WTC11 (cell line): Measurements from ENCODE around the gene WAC. TPM values are rescaled to one million over a fixed set of nuclear protein-coding genes. Genes with fewer than 3 reads are reported as not detected.

Experiments used
- ATAC-seq: fragments of 200-7000 bp; cut with Tn5 transposase; 2 replicates; pipeline ENCODE4 v1.10.0; 2021; ENCODE audit warnings: mild to moderate bottlenecking, moderate library complexity
- CTCF ChIA-PET: fragments of 300-600 bp; sonication (Branson Sonifier 250); formaldehyde crosslinking; loops from one replicate; lab custom pipeline; 2021; ENCODE audit warnings: antibody characterized with exemption; lab: Charles Lee
- POLR2A ChIA-PET: fragments of 350-600 bp; sonication (Branson Sonifier 250); formaldehyde crosslinking; loops from one replicate; lab custom pipeline; 2021; ENCODE audit warnings: antibody characterized with exemption; lab: Charles Lee
- DNase-seq: peaks from one replicate; pipeline ENCODE4 v3.0.0; 2021; ENCODE audit warnings: low spot score
- H3K27ac Mint-ChIP-seq: 2 replicates; pipeline ENCODE4 v1.8.0; 2021; ENCODE audit warnings: mixed read lengths
- H3K27me3 Mint-ChIP-seq: 2 replicates; pipeline ENCODE4 v1.8.0; 2021; ENCODE audit warnings: low read depth, mild to moderate bottlenecking, moderate library complexity, mixed read lengths
- H3K36me3 Mint-ChIP-seq: 2 replicates; pipeline ENCODE4 v1.8.0; 2021; ENCODE audit warnings: mixed read lengths
- H3K4me1 Mint-ChIP-seq: 2 replicates; pipeline ENCODE4 v1.8.0; 2022; ENCODE audit warnings: mixed read lengths
- H3K4me3 Mint-ChIP-seq: 2 replicates; pipeline ENCODE4 v1.8.0; 2021; ENCODE audit warnings: mild to moderate bottlenecking, moderate library complexity, mixed read lengths
- H3K9me3 Mint-ChIP-seq: 2 replicates; pipeline ENCODE4 v1.8.0; 2021; ENCODE audit warnings: mixed read lengths
- CREM ChIP-seq: sonication (generic); formaldehyde crosslinking; IDR thresholded peaks from 2 replicates; pipeline ENCODE4 v1.8.1; 2022; ENCODE audit warnings: mild to moderate bottlenecking, missing genetic modification reagents, moderate library complexity
- FOXJ3 ChIP-seq: sonication (generic); formaldehyde crosslinking; IDR thresholded peaks from 2 replicates; pipeline ENCODE4 v1.9.0; 2021; ENCODE audit warnings: missing genetic modification reagents, mild to moderate bottlenecking, borderline replicate concordance
- HMGA2 ChIP-seq: fragments of 250-450 bp; sonication (Bioruptor Pico); IDR thresholded peaks from 2 replicates; pipeline ENCODE4 v1.4.0; 2021; ENCODE audit warnings: mild to moderate bottlenecking, moderate library complexity
- JAZF1 ChIP-seq: fragments of 250-450 bp; sonication (Bioruptor Pico); IDR thresholded peaks from 2 replicates; pipeline ENCODE4 v1.9.0; 2021; ENCODE audit warnings: moderate library complexity, mild to moderate bottlenecking, inconsistent platforms
- NR1H2 ChIP-seq: sonication (generic); formaldehyde crosslinking; IDR thresholded peaks from 2 replicates; pipeline ENCODE4 v1.9.0; 2021; ENCODE audit warnings: mild to moderate bottlenecking, moderate library complexity, missing genetic modification reagents
- TEAD1 ChIP-seq: sonication (generic); formaldehyde crosslinking; IDR thresholded peaks from 2 replicates; pipeline ENCODE4 v1.8.0; 2022; ENCODE audit warnings: mild to moderate bottlenecking, missing genetic modification reagents
- ZNF138 ChIP-seq: sonication (generic); formaldehyde crosslinking; conservative IDR thresholded peaks from 2 replicates; pipeline ENCODE4 v1.8.1; 2022; ENCODE audit warnings: mild to moderate bottlenecking, moderate library complexity, missing genetic modification reagents
- ZNF232 ChIP-seq: sonication (generic); formaldehyde crosslinking; IDR thresholded peaks from 2 replicates; pipeline ENCODE4 v1.8.0; 2022; ENCODE audit warnings: mild to moderate bottlenecking, missing genetic modification reagents
- ZNF396 ChIP-seq: fragments of 250-450 bp; sonication (Bioruptor Pico); IDR thresholded peaks from 2 replicates; pipeline ENCODE4 v1.8.0; 2021; ENCODE audit warnings: mild to moderate bottlenecking, moderate library complexity, borderline replicate concordance
- total RNA-seq: library from RNA; stranded (reverse); gene quantifications from 3 replicates; pipeline ENCODE4 v1.2.3, GENCODE V29; 2021
- TF ChIP-seq, protein P1 (sequence below): sonication (generic); formaldehyde crosslinking; IDR thresholded peaks from 2 replicates; pipeline ENCODE4 v1.8.1; 2023; ENCODE audit warnings: mild to moderate bottlenecking, missing genetic modification reagents
- TF ChIP-seq, protein P2 (sequence below): sonication (generic); formaldehyde crosslinking; IDR thresholded peaks from 2 replicates; pipeline ENCODE4 v1.8.1; 2022; ENCODE audit warnings: missing genetic modification reagents, borderline replicate concordance
- TF ChIP-seq, protein P3 (sequence below): sonication (generic); formaldehyde crosslinking; IDR thresholded peaks from 2 replicates; pipeline ENCODE4 v1.8.0; 2022; ENCODE audit warnings: mild to moderate bottlenecking, missing genetic modification reagents
- TF ChIP-seq, protein P4 (sequence below): fragments of 250-450 bp; sonication (Bioruptor Pico); conservative IDR thresholded peaks from 2 replicates; pipeline ENCODE4 v1.9.0; 2021; ENCODE audit warnings: mild to moderate bottlenecking
- TF ChIP-seq, protein P5 (sequence below): fragments of 250-450 bp; sonication (Bioruptor Pico); IDR thresholded peaks from 2 replicates; pipeline ENCODE4 v1.8.0; 2021; ENCODE audit warnings: mild to moderate bottlenecking

The WAC gene
- total RNA-seq, 1 experiment from 2014 or later: 108 TPM

DNA sequence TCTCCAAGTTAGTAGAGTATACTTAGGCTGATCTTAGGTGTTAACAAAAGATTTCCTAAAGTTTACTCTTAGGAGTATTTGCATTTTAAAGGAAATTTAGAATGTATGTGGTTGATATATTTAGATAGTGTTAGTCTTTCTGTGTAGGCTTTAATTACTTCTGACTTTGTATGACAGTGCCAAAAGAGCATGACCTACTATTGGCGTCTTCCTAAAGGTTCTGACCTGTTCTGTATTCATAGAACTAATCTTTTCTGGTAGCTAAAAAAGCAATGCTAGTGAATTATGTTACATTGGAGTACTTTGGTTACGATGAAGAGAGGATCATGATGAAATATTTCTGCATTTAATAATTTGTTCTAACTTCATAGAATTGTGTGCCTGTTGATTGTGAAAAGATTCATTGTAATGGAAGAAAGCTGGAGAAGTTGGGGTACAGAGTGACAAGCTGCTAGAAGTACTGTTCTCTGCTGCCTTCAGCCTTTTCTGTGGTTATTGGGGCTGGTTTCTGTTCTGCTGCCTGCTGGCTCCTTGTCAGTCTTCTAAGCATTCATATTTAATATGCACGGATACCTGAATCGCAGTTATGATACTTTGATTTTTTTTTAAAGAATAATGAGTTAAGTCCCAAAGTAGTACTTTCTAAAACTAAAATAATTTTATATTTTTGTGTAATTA lies 13.2 kb downstream of the WAC start:
- Mint-ChIP-seq H3K9me3 (no peaks in the 10 kb centered on the region), H3K27ac (0 out of 2 replicates have a peak overlapping the region, but pooled peaks have one; percentile 32), H3K4me3 (no peak overlapping the region), H3K4me1 (peaks cover 27% of the 10 kb centered on the region), H3K27me3 (no peaks in the 10 kb centered on the region), H3K36me3 (peaks cover 76% of the 10 kb centered on the region)
- no peak for DNase-seq
- no peak for ATAC-seq
- TF ChIP-seq, protein P1, sequence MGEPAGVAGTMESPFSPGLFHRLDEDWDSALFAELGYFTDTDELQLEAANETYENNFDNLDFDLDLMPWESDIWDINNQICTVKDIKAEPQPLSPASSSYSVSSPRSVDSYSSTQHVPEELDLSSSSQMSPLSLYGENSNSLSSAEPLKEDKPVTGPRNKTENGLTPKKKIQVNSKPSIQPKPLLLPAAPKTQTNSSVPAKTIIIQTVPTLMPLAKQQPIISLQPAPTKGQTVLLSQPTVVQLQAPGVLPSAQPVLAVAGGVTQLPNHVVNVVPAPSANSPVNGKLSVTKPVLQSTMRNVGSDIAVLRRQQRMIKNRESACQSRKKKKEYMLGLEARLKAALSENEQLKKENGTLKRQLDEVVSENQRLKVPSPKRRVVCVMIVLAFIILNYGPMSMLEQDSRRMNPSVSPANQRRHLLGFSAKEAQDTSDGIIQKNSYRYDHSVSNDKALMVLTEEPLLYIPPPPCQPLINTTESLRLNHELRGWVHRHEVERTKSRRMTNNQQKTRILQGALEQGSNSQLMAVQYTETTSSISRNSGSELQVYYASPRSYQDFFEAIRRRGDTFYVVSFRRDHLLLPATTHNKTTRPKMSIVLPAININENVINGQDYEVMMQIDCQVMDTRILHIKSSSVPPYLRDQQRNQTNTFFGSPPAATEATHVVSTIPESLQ (CRISPR knock-in tag): no peak
- TF ChIP-seq NR1H2 (CRISPR knock-in tag) (no peak), ZNF396 (CRISPR knock-in tag) (no peak), FOXJ3 (CRISPR knock-in tag) (no peak), ZNF138 (CRISPR knock-in tag) (no peak), TEAD1 (no peak)
- TF ChIP-seq, protein P2, sequence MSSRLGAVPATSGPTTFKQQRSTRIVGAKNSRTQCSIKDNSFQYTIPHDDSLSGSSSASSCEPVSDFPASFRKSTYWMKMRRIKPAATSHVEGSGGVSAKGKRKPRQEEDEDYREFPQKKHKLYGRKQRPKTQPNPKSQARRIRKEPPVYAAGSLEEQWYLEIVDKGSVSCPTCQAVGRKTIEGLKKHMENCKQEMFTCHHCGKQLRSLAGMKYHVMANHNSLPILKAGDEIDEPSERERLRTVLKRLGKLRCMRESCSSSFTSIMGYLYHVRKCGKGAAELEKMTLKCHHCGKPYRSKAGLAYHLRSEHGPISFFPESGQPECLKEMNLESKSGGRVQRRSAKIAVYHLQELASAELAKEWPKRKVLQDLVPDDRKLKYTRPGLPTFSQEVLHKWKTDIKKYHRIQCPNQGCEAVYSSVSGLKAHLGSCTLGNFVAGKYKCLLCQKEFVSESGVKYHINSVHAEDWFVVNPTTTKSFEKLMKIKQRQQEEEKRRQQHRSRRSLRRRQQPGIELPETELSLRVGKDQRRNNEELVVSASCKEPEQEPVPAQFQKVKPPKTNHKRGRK (CRISPR knock-in tag): no peak
- TF ChIP-seq, protein P3, sequence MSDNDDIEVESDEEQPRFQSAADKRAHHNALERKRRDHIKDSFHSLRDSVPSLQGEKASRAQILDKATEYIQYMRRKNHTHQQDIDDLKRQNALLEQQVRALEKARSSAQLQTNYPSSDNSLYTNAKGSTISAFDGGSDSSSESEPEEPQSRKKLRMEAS (CRISPR knock-in tag): no peak
- CTCF ChIA-PET: no interaction called here
- POLR2A ChIA-PET: interaction anchor here (1.3 kb wide), 1 partner anchor 8 kb away, joined by 4 read pairs; no protein-coding TSS in a partner anchor

DNA sequence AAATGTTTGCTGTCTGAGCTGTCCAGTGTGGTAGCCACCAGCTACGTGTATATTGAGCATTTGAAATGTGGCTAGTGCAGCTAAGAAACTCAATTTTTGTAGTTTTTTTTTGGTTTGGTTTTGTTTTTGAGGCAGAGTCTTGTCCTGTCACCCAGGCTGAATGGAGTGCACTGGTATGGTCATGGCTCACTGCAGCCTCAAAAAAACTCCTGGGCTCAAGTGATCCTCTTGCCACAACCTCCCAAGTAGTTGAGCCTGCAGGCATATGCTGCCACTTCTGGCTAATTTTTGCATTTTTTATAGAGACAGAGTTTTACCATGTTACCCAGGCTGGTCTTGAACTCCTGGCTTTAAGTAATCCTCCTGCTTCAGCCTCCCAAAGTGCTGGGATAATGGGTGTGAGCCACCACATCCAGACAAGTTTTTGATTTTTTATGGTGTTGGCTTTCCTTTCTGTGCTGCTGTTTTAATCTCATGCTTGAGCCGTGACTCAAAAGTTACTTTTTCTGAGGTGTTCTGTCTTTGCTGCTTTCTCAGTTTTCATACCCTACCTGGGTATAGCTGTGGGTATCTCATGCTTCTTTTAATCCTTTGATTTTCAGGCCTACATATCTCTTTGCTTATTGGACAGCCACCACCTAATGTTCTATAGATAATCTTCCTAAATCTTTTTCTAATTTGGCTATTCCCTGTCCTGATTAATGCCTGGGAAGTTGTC lies 16.0 kb downstream of the WAC start:
- no peak for DNase-seq
- Mint-ChIP-seq H3K36me3 (peaks cover 65% of the 10 kb centered on the region), H3K27ac (0 out of 2 replicates have a peak overlapping the region, but pooled peaks have one; percentile 33), H3K9me3 (no peaks in the 10 kb centered on the region), H3K4me1 (peaks cover 42% of the 10 kb centered on the region), H3K4me3 (no peak overlapping the region), H3K27me3 (no peaks in the 10 kb centered on the region)
- ATAC-seq: no peak
- TF ChIP-seq ZNF396 (CRISPR knock-in tag): no peak
- TF ChIP-seq NR1H2 (CRISPR knock-in tag): no peak
- TF ChIP-seq, protein P4, sequence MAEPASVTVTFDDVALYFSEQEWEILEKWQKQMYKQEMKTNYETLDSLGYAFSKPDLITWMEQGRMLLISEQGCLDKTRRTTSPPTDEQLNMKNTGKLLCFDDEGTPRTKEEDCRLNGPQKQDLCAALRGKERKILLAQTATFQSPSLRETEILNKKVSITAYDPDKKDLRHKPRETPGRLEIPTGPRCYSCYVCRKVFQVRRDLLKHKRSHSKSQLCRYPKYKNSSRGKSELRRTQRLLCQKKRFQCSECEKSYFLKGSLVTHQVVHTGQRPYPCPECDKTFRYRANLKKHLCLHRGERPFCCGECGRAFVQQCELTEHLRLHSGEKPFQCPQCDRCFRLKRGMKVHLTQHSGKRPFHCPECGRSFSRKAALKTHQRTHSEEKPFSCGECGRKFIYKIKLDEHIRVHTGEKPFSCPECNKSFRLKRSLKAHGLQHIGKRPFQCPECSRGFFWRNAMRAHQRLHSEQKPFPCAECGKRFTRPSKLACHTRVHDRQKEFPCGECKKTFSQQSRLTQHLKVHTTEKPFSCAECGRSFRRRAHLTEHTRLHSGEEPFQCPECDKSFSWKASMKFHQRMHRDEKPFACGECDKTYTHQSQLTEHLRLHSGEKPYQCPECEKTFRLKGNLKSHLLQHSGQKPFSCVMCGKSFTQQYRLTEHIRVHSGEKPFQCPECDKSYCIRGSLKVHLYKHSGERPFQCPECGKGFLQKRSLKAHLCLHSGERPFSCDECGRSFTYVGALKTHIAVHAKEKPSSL: no peak
- TF ChIP-seq JAZF1 (CRISPR knock-in tag): no peak
- no peak for TF ChIP-seq ZNF232
- TF ChIP-seq CREM: no peak
- no peak for TF ChIP-seq HMGA2 (CRISPR knock-in tag)
- TF ChIP-seq, protein P5, sequence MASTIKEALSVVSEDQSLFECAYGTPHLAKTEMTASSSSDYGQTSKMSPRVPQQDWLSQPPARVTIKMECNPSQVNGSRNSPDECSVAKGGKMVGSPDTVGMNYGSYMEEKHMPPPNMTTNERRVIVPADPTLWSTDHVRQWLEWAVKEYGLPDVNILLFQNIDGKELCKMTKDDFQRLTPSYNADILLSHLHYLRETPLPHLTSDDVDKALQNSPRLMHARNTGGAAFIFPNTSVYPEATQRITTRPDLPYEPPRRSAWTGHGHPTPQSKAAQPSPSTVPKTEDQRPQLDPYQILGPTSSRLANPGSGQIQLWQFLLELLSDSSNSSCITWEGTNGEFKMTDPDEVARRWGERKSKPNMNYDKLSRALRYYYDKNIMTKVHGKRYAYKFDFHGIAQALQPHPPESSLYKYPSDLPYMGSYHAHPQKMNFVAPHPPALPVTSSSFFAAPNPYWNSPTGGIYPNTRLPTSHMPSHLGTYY: no peak
- POLR2A ChIA-PET: no interaction called here
- CTCF ChIA-PET: no interaction called here
